Right renal cortex interstitium (tissue), 3 donors: ENCODE measurements around the gene ZP2. TPM values are rescaled to one million over a fixed set of nuclear protein-coding genes. Genes with fewer than 3 reads are reported as not detected.
"Not testable (repeated sequence)": the region's sequence is repeated elsewhere in the genome, so short reads cannot be mapped to it uniquely, and the experiment has no call there.

Source experiments
- DNase-seq, 3 donors: peaks; one replicate each; pipeline ENCODE4 v3.0.0-alpha.2; 2013; ENCODE audit warnings: low read depth in 3 of 3, low spot score in 2 of 3
- polyA plus RNA-seq, 3 donors: library from polyadenylated mRNA; unstranded; fragments of 120-200 nt; gene quantifications; one replicate each; pipeline ENCODE4 v1.2.1, GENCODE V29; 2013; ENCODE audit not compliant: insufficient read length in 3 of 3

ZP2 gene
- polyA plus RNA-seq, 3 donors, result 0.17 TPM; not detected in 2

GRCh38 chr16:21179126-21179982, 32.0 kb downstream of the ZP2 start:
- no peak for DNase-seq

GRCh38 chr16:21175397-21175796, 36.0 kb downstream of the ZP2 start:
- DNase-seq, result no peak

DNA sequence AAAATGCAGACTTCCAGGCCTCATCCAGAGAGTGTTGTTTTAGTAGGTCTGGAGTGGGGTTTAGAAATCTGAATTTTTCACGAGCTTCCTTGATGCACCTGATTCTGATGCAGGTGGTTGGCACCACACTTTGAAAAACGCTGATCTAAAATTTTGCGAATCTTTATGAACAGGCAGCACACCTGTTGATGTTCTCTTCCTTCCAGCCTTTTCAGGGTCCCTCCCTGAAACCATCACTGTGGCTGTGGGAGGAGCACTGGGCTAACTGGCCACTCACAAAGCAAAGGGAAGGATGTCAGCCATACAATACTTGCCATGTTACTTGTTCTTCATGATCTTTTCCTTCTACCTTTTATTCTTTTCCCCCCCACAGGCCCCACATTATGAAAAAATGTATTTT, 38.7 kb downstream of the ZP2 start:
- no peak for DNase-seq

DNA sequence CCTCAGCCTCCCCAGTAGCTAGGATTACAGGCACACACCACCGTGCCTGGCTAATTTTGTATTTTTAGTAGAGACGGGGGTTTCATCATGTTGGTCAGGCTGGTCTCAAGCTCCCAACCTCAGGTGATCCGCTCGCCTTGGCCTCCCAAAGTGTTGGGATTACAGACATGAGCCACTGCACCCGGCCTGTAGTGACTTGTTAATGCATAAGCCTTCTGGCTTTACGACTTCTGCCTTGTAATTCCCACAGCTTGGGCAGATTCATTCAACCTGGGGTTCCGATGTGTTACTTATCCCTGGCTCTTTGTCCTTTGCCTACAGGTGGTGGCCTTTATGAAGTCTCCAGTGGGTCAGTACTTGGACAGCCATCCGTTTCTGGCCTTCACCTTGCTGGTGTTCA, 41.3 kb downstream of the ZP2 start:
- DNase-seq, result not testable (repeated sequence)

DNA sequence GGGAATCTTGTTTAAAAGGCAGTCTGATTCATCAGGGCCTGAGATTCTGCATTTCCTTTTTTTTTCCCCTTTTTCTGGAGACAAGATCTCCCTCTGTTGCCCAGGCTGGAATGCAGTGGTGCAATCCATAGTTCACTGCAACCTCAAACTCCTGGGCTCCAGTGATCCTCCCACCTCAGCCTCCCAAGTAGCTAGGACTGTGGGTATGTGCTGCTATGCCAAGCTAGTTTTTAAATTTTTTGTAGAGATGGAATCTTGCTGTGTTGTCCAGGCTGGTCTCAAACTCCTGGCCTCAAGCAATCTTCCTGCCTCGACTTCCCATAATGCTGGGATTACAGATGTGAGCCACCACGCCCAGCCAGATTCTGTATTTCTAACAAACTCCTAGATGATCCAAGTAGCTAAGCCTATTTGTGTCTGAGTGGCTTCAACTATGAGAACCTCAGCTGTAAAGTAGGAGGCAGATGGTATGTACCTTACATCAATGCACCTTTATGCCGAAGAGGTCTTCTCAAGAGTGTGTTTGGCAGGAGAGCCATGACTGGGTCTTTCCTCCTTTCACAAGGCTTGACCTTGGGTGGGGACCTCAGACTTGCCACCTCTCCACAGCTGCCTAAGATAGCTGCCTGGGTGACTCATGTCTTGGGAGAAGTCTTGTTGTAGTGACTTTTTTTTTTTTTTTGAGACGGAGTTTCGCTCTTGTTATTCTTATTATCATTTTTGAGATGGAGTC, 42.0 kb downstream of the ZP2 start:
- no peak for DNase-seq

DNA sequence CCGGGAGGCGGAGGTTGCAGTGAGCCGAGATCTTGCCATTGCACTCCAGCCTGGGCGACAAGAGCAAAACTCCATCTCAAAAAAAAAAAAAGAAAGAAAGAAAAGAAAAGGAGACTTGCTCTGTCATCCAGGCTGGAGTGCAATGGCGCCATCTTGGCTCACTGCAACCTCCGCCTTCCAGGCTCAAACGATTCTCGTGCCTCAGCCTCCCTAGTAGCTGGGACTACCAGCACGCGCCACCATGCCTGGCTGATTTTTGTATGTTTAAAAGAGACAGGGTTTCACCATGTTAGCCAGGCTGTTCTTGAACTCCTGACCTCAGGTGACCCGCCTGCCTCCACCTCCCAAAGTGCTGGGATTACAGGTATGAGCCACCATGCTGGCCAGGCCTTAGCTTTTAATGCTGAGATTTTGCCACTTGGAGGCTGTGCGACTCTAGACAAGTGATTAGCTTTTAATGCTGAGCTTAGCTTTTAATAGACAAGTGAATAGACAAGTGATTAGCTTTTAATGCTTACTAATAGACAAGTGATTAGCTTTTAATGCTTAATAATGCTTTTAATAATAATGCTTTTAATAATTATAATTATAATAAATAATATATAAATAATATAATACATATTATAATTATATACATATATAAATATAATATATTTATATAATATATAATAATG, 43.3 kb downstream of the ZP2 start:
- no peak for DNase-seq

GRCh38 chr16:21167360-21167759, 44.0 kb downstream of the ZP2 start:
- no peak for DNase-seq

- DNase-seq, result no peak
Observed at GRCh38 chr16:21166561-21166961, 44.8 kb downstream of the ZP2 start.

GRCh38 chr16:21164521-21165168, 46.7 kb downstream of the ZP2 start:
- no peak for DNase-seq

- no peak for DNase-seq
Observed at GRCh38 chr16:21163576-21163975, 47.8 kb downstream of the ZP2 start.

GRCh38 chr16:21162661-21163151, 48.7 kb downstream of the ZP2 start:
- no peak for DNase-seq

DNA sequence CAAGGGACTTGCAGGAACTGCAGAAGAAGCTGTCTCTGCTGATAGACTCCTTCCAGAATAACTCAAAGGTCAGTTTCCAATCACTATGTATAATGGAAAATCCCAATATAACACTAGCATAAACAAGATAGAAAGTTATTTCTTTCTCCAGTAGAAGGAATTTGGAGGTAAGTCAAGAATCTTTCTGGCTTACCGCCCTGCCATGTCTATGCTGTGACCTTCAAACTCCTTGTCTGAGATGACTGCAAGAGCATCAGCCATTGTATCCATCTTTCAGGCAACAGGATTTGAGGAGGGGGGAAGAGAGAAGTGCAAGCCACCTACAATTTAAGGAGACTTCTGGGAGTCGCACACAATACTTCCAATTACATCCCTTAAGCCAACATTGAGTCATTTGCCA, 50.2 kb downstream of the ZP2 start:
- no peak for DNase-seq

GRCh38 chr16:21160276-21160675, 51.1 kb downstream of the ZP2 start:
- DNase-seq, result no peak

DNA sequence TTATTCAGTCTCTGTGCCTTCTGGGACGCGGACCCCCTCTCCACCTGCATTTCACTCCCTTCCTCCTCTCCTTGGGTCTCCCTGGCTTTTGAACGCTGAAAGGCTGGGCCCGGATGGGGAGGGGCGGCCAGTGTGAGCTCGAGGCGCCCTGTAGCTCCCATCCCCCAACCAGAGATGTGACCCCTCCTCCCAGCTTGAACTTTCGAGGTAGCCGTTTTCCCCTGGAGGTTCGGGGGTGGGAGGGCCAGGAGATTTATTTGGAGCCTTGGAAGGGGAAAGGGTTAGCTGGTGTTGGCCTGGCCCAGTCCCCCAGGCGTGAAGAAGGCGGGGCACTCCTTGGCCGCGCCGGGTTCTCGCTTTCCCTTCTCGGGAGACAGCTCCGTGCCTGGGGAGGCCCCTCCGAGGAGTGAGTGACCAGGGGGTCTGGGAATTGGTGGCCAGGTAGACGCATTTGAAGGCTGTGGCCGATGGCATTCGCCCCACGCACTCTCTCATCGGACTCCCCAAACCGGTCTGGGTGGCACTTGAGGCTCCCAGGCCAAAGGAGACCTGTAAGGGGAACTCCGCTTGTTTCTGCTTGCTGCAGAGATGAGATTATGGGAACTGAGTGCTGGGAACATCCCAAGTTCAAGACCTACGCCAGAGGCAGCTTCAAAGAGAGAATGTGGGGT, 52.0 kb downstream of the ZP2 start:
- no peak for DNase-seq

DNA sequence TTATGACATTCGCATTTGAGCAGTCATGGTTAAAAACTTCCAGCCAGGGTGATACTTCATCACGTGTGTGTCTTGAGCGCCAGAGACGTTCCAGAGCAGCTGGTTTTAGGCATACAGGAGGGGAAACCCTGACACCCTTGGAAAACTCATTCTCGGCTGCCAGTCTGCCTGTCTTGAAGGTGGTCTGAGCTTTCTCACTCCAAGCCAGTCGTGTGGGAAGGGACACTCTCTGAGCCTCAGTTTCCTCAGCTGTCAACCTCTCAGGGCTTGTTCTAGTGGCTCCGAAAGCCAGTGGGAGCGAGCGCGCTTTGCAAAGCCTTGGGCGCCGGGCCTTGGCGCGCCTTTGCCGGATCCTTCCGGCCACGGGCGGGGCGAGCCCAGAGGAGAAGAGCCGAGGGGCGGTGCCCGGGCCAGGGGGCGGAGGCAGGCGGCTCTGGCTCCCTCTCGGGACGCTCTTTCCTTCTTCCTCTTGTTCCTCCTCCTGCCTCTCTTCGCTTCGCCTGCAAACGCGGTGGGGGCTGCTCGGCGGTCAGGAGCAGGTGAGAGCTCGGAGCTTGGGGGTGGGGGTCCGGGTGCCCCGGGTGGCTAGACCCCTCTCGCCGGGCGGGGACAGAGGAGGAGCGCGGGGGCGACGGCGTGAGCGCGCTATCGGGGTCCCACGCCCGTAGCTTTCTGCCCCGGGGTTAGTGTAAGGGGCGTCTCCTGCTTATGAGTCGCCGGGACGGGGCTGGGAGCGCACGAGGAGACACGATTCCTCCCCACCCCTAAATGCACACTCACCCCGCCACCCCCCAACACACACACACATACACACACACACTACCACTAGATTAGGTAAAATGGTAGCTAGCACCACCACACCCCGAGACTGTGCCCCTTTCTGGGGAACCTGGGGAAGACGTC, 52.9 kb downstream of the ZP2 start, which contains the start of gene LDAF1:
Gene LDAF1, plus strand, starts transcription at position 467 of the 903 bp plus-strand sequence. CDS start 2,509 bp downstream, outside the sequence.
- peak in 1 of 3 donors; percentile 67 for DNase-seq

DNA sequence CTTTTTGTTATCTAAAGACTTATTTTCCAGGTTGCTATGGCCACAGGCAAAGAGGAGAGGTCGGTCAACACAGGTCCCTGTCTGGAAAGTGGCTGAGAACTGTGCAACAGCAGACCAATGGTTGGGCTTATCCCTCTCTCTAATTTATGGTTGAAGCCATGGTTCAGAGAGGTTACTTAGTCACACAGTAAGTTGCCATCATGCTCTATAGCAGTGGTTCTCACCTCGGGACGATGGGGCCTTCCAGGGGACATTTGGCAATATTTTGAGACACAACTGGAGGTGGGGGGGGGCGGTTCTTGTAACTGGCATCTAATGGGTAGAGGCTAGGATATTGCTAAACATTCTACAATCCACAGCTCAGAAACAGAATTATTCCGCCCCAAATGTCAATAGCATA, 53.7 kb downstream of the ZP2 start:
- DNase-seq, result no peak

DNA sequence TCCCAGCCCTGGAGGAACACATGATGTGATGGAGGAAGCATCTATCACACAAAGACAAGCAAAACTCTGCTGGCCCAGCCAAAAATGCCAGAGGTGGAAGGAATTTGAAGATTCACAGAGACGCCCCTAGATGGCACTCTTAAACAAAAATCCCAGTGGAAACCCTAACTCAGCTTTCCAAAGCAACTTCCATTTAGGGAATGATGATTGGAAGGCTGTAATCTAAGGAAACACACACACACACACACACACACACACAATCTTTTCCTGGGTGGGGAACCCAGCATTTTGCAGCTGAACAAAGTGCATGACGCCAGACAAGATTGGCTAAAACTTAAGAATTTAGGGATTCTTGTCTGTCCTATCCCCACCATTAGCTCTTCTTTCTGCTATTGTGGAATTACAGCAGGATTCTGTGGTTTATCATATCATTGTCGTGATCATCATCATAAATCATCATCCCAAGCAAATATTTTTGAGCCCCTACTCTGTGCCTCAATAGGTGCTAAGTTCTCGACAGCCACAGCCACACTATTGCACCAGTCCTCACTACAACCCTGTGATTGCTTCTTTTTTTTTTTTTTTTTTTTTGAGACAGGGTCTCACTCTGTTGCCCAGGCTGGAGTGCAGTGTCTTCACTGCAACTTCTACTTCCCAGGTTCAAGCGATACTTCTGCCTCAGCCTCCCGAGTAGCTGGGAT, 54.5 kb downstream of the ZP2 start:
- no peak for DNase-seq

DNA sequence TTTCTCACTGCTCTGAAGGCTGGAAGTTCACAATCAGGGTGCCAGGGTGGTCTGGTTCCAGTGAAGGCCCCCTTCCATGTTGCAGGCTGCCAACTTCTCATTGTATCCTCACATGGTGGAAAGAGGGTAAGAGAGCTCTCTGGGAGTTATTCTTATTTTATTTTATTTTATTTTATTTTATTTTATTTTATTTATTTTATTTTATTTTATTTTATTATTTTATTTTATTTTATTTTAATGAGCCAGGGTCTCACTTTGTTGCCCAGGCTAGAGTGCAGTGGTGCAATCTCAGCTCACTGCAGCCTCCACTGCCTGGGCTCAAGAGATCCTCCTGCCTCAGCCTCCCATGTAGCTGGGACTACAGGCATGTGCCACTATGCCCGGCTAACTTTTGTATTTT, 55.4 kb downstream of the ZP2 start:
- not testable (repeated sequence) for DNase-seq
